SU-DHL-6 (cell line): ENCODE results near the gene MDN1.

Experiments used
- EZH2phosphoT487 ChIP-seq: fragments of 200-600 bp; sonication (generic), shearing (Covaris generic); conservative IDR thresholded peaks from 2 replicates; pipeline ENCODE4 v1.6.1; 2018; ENCODE audit warnings: mild to moderate bottlenecking, antibody characterized with exemption, low read length, moderate library complexity, mixed read lengths
- TF ChIP-seq, protein P1 (sequence below): fragments of 200-600 bp; sonication (generic); IDR thresholded peaks from one replicate; pipeline ENCODE4 v1.5.1; 2017; ENCODE audit warnings: antibody characterized with exemption, mild to moderate bottlenecking, low read length, moderate library complexity; ENCODE audit not compliant: insufficient read depth, poor library complexity, severe bottlenecking

DNA sequence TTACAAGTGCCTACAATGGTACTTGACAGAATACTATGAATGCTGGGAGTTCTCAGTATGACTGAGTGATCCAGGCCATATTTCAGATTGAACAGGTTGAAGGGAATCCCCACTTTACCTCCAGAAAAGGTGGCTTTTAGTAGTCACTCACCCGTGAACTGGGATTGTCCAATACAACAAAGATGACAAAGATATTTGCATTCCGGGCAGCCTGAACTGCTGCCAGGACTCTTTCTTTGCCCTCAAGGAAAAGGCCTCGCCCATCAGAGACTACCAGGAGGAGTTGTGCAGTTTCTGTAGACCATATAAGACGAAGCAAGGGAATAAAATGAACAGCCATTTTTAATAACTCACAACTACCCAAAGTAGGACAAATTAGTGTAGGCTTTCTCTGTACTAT, 174.7 kb downstream of the MDN1 start:
- TF ChIP-seq, protein P1, sequence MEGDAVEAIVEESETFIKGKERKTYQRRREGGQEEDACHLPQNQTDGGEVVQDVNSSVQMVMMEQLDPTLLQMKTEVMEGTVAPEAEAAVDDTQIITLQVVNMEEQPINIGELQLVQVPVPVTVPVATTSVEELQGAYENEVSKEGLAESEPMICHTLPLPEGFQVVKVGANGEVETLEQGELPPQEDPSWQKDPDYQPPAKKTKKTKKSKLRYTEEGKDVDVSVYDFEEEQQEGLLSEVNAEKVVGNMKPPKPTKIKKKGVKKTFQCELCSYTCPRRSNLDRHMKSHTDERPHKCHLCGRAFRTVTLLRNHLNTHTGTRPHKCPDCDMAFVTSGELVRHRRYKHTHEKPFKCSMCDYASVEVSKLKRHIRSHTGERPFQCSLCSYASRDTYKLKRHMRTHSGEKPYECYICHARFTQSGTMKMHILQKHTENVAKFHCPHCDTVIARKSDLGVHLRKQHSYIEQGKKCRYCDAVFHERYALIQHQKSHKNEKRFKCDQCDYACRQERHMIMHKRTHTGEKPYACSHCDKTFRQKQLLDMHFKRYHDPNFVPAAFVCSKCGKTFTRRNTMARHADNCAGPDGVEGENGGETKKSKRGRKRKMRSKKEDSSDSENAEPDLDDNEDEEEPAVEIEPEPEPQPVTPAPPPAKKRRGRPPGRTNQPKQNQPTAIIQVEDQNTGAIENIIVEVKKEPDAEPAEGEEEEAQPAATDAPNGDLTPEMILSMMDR, result no peak
- TF ChIP-seq EZH2phosphoT487, result no peak
